Prostate gland (tissue), 2 donors: ENCODE results near the gene VPS13C. TPM values are rescaled to one million over a fixed set of nuclear protein-coding genes. Genes with fewer than 3 reads are reported as not detected.

Source experiments
- DNase-seq: peaks from one replicate; pipeline ENCODE4 v3.0.0-alpha.2; 2019; ENCODE audit warnings: low spot score
- H3K27ac ChIP-seq, 2 donors: fragments of 200-600 bp; sonication (generic); 2 replicates each; pipeline ENCODE4 v1.5.1; 2017 to 2019
- H3K27me3 ChIP-seq: fragments of 200-600 bp; sonication (generic); replicated peaks from 2 replicates; pipeline ENCODE4 v1.5.1; 2019; ENCODE audit not compliant: insufficient read depth
- H3K36me3 ChIP-seq, 2 donors: fragments of 200-600 bp; sonication (generic); 1 replicate in 1 of 2; 2 replicates in 1 of 2; pipeline versions ENCODE4 v1.5.1 to v1.8.1; 2017 to 2019
- H3K4me1 ChIP-seq: fragments of 200-600 bp; sonication (generic); replicated peaks from 2 replicates; pipeline ENCODE4 v1.5.1; 2019
- H3K4me3 ChIP-seq, 2 donors: fragments of 200-600 bp; sonication (generic); 2 replicates each; pipeline ENCODE4 v1.5.1; 2017 to 2019
- H3K9me3 ChIP-seq: fragments of 200-600 bp; sonication (generic); 2 replicates; pipeline ENCODE4 v1.5.1; 2017
- CTCF ChIP-seq, 4 experiments: fragments of 200-600 bp in 2 of 4; fragments of 450-650 bp in 2 of 4; sonication (generic) in 2 of 4; IDR thresholded peaks; 1 replicate in 3 of 4; 2 replicates in 1 of 4; pipeline ENCODE4 v1.5.1; 2016 to 2019; ENCODE audit warnings: antibody characterized with exemption in 4 of 4, mild to moderate bottlenecking in 2 of 4, moderate library complexity in 2 of 4
- POLR2A ChIP-seq: fragments of 450-650 bp; IDR thresholded peaks from one replicate; pipeline ENCODE4 v1.6.1; 2016; ENCODE audit warnings: antibody characterized with exemption, mild to moderate bottlenecking
- POLR2AphosphoS5 ChIP-seq: sonication (generic); formaldehyde crosslinking; IDR thresholded peaks from one replicate; pipeline ENCODE4 v1.6.1; 2017; ENCODE audit warnings: antibody characterized with exemption
- WGBS: methylation state at CpG from one replicate; pipeline ENCODE4 v1.1.5; 2018; 5-methylcytosine and 5-hydroxymethylcytosine counted together
- intact Hi-C: fragments of 100-400 bp; cut with DNase I; formaldehyde crosslinking; loops from one replicate; pipeline ENCODE4 v1.14.2; 2022
- total RNA-seq, 2 donors: library from RNA; depleted of rRNA; stranded (reverse); fragments of >200 nt; gene quantifications; one replicate each; pipeline ENCODE4 v1.1.0, GENCODE V29; 2016

The VPS13C gene
- total RNA-seq, 2 donors from 2014 or later = 53.5 to 60.2 TPM

DNA sequence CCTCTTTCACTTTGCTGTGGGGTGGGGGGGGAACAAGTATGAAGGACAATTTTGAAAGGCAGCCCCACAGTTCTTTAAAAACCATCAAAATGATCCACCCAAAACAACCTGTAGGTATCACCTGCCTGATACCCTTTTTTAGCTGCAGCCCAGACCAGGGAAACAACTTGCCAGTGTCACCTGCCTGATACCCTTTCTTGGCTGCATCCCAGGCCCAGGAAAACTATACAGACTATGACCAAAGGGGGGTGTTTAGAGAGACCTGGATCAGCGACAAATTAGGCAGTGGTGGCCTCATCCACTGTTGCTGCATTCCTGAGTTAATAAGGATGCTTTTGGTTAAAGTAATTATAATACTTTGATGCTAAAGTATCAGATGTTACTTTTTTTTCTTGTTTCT, 122.0 kb downstream of the VPS13C start:
- Histone ChIP-seq H3K9me3 (no peaks in the 10 kb centered on the region), H3K4me1 (no peaks in the 10 kb centered on the region), H3K36me3 (no peaks in the 10 kb centered on the region), H3K27ac (no peak overlapping the region), H3K27me3 (no peaks in the 10 kb centered on the region), H3K4me3 (no peak overlapping the region)
- no peak for DNase-seq
- TF ChIP-seq POLR2A = no peak
- no peak for TF ChIP-seq CTCF (IDR thresholded peaks at IDR 0.05)
- no peak for TF ChIP-seq POLR2AphosphoS5
- 75% methylated on average over 1 of the region's 1 CpG for WGBS
- intact Hi-C loops = no loop called here

DNA sequence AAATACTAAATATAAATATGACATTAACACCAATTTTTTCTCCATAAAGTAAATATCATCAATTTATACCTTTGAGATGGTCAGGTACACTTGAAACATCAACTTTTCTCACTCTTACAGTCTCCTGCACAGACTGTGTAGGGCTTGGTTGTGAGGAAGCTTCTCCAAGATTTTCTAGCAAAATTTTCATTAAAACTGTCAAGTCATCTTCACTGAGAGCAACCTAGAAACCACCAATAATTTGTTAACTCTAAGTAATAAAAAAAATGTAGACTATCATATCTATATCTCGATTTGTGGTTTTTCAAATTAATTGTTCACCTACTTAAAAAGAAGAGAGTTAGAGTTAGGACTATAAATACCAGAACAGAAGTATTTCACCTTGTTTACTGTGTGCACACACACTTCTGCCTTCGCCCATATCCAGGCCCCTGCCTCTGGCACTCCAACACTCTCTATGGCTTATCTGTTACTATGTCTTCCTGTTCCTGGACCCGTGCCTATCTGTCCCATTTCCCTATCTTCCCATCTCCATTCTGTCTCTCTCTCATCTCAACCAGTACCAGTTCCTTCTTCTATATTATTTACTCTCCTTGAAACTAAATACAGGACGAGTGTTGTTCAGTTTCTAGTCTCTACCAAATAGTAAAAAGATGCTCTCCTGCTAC, 123.6 kb downstream of the VPS13C start:
- Histone ChIP-seq H3K36me3 (no peaks in the 10 kb centered on the region), H3K4me3 (no peak overlapping the region), H3K9me3 (no peaks in the 10 kb centered on the region), H3K4me1 (no peaks in the 10 kb centered on the region), H3K27ac (no peak overlapping the region), H3K27me3 (no peaks in the 10 kb centered on the region)
- no peak for TF ChIP-seq POLR2A
- TF ChIP-seq CTCF (IDR thresholded peaks at IDR 0.05) = no peak
- no peak for TF ChIP-seq POLR2AphosphoS5
- no peak for DNase-seq
- 59% methylated on average over 4 of the region's 4 CpGs for whole genome bisulfite sequencing
- intact Hi-C loops = no loop called here

DNA sequence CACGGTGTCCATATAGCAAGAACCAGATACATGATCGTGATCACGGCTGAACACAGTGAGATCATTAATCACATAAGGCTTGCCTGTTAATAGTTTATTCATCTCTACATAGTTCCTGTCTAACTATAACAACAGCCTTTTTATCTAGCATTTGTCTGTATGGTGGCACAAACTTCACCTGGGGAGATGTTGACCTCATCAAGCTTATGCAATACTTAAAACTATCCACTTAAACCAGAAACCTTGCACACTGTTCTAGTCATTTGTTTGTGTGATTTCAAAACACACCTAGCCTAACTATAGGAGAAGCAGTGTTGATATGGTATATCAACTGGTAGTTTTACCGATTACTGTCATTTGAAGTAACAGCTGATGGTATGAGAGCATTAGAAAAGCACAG, 124.8 kb downstream of the VPS13C start:
- WGBS = 96% methylated on average over 4 of the region's 4 CpGs
- Histone ChIP-seq H3K4me3 (no peak overlapping the region), H3K9me3 (no peaks in the 10 kb centered on the region), H3K27me3 (no peaks in the 10 kb centered on the region), H3K4me1 (no peaks in the 10 kb centered on the region), H3K36me3 (no peaks in the 10 kb centered on the region), H3K27ac (no peak overlapping the region)
- intact Hi-C loops = no loop called here
- DNase-seq = no peak
- TF ChIP-seq POLR2A = no peak
- TF ChIP-seq CTCF (IDR thresholded peaks at IDR 0.05) = no peak

DNA sequence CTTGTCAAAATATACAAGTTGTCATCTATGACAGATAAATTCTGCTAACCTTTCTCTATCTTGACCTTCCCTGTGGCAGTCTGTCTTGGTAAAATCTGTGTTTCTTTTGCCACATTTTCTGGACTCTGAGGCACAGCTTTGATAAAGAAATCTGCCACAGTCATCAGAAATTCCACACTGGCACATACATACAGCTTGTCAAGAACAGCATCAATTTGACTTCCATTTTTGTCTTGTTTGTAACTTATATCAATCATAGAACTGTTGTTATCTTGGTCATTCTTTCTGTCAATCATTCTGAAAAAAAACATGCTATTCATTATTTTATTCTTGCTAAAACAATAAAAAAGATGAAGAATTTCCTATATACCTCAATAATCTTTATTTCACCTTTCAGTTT, 130.8 kb downstream of the VPS13C start:
- H3K27me3 ChIP-seq = no peaks in the 10 kb centered on the region
- DNase-seq = no peak
- intact Hi-C loops = no loop called here
- H3K4me3 ChIP-seq = no peak overlapping the region
- H3K27ac ChIP-seq = no peak overlapping the region
- TF ChIP-seq POLR2A (no peak), POLR2AphosphoS5 (no peak), CTCF (IDR thresholded peaks at IDR 0.05) (no peak)
- H3K9me3 ChIP-seq = no peaks in the 10 kb centered on the region
- no peaks in the 10 kb centered on the region for H3K4me1 ChIP-seq
- peaks cover 0 to 4% of the 10 kb centered on the region in 2 donors for H3K36me3 ChIP-seq

DNA sequence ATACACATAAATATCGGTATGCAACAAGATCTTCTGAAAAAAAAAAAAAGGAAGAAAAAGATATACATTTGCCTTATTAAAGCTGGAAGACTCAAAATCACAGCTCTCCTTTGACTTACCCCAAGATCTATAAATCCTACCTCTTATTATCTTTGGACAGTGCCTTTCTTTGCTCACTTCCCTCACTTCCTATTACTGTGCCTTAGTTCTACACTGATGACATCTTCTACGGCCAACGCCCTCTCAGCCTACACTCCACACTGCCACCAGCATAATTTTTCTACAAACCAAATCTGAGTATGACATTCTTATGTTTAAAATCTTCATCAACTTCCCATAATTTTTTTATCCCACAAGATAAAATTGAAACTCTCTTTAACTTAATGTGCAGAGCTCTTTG, 137.1 kb downstream of the VPS13C start:
- H3K4me3 ChIP-seq = no peak overlapping the region
- H3K9me3 ChIP-seq = no peaks in the 10 kb centered on the region
- no peak for DNase-seq
- 95% methylated on average over 3 of the region's 3 CpGs for WGBS
- no peaks in the 10 kb centered on the region for H3K36me3 ChIP-seq
- H3K4me1 ChIP-seq = no peaks in the 10 kb centered on the region
- H3K27me3 ChIP-seq = no peaks in the 10 kb centered on the region
- no peak overlapping the region for H3K27ac ChIP-seq
- intact Hi-C loops = no loop called here
- TF ChIP-seq CTCF (IDR thresholded peaks at IDR 0.05) = no peak
- TF ChIP-seq POLR2A = no peak
- TF ChIP-seq POLR2AphosphoS5 = no peak
